Stimulated activated CD8-positive, alpha-beta memory T cell treated with anti-CD3 and anti-CD28 coated beads, Interleukin-12 subunit alpha, Interleukin-12 subunit beta, amount 100 ng/mL, for 24 hours (primary cell): Measurements from ENCODE around the gene LIMK2.
A peak's percentile ranks its signal among the peaks of the same experiment; 100 is the strongest.
"Not testable (repeated sequence)": the region's sequence is repeated elsewhere in the genome, so short reads cannot be mapped to it uniquely, and the experiment has no call there.

Experiments used
- DNase-seq: peaks from one replicate; pipeline ENCODE4 v3.0.0-alpha.2; 2020; ENCODE audit errors: extremely low read depth

The LIMK2 gene

DNA sequence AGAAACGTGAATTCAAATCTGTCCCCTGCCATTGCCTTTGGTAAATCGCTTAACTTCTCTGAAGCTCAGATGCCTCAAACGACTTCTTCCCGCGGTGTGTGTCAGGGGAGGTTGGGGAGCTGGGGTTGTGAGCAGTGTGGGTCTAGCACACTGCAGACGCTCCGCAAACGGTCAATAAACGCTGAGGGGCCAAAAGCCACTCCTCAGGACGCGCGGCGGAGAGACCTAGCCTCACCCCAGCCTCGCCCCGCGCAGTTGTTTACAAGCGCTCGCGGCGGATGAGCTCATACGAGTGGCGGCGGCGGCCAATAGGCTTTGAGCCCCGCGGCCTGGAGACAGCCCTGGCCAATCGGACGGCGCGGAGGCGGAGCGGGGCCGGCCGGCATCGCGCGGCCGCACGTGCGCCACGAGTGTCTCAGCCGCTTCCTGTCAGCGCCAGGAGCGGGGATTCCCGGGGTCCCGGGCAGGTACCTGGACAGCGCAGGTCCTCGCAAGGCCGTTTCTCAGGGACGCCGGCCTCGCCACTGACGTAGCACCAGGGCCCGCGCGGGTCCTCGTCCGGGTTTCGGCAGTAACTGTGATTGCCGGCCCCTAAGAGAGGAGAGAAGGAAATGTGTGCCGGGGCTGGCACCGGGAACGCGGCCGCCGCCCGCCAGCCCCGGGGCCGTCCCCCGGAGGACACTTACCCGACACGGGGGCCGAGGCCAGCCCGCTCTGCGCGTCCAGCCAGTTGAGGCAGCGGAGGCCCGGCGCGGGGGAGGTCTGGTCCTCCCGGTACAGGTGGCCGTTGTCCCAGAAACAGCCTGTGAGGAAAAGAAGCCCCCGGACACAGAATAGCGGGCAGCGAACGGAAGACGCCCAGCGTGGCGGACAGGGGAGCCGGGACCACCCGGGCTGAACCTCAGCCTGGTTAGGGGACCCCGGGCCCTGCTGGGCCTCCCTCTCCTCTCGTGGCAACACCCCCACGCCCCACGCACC lies 78.7 kb downstream of the LIMK2 start:
- DNase-seq = peak; percentile 83

DNA sequence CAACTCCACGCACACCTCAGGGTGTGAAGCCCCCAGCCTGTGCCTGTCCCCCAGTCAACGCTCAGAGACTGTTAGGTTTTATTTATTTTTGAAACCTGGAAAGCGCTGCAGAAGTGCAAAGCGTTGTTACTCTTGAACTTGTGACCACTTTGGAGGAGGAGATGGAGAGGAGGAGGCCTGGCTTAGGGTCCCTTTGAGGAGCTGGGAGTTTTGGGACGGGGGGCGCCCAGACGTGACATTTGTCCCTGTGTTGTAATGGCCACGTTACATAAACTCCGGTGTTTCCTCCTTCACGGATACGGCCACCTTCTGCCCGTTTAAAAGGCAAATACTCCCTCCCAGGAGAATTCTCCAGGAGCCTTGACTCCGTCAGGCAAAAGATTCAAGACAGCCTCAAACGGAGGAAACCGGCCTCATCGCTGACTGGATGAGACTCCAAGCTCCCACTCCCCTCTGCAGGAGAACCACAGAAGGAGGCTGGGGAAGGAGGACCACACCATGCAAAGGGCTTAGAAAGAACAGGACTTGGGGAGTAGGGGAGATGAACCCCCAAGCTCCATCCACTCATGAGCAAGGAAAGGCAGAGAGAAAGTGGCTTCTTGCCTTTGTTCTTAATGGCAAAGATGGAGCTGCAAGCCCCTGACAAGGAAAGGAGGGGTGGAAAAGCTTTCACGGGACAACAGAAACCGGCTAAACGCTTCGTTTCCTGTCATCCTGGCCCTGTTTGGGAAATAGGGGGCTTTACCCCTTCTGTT lies 79.6 kb downstream of the LIMK2 start:
- DNase-seq = no peak

DNA sequence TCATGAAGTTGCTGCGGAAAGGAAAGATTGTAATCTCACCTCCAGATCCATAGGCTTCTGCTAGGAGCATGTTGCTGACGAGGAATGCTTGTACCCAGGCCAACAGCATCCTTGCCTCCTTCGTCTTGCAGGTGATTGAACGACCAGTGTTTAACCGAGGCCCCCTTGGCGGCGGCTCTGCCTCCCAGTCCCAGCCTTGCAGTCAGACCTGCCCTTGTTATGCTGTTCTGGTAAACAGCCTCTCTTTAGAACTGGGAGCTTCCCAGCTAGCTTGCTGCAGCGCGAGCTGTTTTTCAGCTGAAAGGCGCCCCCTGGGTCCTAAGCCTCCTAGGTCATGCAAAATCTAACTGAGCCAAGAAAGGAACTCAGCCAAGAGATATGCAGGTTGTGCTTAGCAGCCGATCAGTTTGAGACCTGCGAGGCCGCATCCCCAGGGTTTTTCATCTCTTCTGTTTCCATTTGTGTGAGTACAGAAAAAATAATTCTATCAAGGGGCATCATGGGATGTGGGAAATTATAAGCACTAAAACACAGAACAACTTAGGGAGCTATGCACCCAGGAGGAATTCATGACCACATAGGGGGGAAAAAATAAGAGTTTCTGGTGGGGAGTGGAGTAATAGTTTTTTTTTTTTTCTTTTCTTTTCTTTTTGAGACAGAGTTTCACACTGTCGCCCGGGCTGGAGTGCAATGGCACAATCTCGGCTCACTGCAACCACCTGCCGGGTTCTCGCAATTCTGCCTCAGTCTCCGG lies 80.3 kb downstream of the LIMK2 start, which contains the start of gene PIK3IP1:
Gene PIK3IP1 (minus strand): TSS at position 253 of the 754 bp plus-strand sequence. CDS start 144 bp downstream, at position 109.
- DNase-seq = peak; percentile 49

DNA sequence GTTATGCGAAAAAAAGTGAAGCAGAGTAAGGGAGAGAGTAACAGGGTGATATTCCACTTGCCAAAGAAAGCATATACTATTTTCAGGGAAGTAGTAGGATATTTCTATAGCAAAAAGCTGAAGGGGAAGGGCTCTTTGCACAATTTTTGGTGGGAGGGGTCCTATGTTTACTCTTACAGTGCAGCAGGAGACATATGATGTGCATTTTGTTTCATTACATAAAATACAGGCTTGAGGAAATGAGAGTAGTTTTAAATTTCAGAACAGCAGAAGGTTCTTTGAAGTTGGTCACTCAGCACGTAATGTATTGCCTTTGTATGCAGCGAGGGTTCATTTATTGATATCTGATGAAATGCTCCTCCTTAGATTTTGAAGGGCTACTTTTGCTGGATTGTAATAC lies 83.3 kb downstream of the LIMK2 start:
- no peak for DNase-seq

DNA sequence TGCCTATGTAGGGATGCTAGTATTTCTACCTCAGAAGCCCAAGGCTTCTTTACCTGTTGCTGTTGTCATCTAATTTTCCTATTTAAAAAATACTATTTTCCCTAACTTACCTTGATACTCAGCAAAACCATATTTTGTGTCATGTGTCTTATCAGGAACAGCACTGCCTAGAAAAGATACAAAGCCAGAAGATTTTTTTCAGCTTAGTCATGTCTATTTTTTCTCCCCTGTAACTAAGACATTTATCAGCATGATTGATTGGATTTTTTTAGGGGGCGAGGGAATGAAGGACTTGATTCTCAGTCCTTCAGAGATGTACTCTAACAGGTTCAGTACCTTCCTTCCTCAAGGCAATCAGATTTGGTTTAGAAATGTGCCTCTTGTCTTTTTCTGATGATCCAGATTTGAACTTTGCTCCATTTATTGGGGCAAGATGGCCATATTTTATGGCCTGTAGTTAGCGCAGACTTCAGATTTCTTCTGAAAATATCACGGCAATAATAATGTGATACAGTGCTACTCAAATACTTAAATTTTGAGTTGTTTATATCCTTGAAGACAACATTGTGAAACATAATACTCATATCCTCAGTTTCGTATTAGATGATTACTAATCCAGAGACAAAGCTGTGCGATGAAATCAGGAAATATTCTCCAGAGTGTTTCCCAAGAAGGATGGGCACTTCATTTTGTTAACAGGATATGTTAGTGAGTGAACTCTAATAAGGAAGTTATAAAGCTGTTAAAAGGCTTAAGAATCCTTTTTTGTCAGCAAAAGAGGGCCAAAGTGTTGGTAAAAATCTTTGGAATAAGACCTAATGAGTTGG lies 83.9 kb downstream of the LIMK2 start:
- DNase-seq = no peak

DNA sequence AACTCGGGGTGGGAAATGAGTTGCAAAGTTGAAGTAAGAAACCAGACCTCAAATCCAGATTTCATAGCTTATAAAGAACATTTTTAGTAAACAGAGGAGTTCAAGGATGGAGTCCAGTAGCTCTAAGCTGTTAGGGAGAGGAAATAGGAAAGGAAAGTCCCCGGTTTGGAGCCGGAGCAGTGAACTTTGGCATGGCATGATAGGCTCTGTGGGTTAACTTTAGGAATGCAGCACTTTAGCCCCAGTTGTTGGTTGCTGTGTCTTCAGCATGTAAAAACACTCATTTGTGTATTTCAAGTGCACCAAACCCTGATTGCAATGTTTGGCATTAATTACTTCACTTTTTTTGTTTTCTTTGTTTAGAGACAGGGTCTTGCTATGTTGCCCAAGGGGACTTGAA lies 88.8 kb downstream of the LIMK2 start:
- DNase-seq = no peak

DNA sequence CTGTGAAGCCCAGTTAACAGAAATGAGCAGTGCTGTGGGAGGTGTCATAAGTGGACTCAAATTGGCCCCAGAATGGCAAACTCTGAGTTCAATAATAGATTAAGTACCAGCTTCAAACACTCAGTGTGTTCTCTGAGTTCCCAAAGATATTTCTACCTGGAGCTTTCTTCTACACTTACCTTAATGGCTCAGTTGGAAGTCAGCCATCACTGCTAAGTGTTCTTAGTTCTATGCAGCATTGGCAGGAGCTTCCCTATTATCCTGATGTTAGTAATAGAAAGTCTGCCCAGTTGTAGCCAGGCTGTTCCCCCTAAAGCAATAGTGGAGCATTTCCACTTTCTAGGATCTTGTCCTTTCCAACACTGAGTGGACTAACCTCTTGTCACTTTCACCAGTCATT lies 89.9 kb downstream of the LIMK2 start:
- no peak for DNase-seq

DNA sequence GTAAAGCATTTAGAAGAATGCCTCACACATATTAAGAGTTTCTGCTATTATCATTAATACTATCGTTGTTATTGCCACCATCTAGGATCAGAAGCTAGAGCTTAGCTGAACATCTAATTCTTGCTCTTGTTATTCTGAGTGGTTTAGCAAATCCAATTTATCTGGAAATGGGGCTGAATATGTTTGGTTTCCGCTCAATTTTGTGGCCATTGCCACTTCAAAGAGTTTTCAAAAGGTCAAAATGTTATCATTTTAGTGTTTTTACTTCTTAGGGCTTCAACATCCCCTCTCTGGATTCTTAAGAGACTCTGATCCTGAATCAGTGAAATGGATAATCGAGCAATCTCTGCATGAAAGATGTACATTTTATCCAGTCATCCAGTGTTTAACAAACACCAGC lies 90.4 kb downstream of the LIMK2 start:
- no peak for DNase-seq

DNA sequence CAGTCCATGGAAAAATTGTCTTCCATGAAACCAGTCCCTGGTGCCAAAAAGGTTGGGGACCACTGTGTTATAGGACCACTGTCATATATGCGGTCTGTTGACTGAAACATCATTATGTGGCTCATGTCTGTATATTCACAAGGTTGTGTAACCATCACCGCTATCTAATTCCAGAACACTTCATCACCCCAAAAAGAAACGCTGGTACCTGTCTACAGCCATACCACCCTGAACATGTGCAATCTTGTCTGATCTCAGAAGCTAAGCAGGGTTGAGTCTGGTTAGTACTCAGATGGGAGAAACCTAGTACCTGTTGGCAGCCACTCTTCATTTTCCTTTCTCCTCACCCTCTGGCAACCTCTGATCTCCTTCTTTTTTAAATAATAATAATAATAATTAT lies 93.1 kb downstream of the LIMK2 start:
- no peak for DNase-seq

DNA sequence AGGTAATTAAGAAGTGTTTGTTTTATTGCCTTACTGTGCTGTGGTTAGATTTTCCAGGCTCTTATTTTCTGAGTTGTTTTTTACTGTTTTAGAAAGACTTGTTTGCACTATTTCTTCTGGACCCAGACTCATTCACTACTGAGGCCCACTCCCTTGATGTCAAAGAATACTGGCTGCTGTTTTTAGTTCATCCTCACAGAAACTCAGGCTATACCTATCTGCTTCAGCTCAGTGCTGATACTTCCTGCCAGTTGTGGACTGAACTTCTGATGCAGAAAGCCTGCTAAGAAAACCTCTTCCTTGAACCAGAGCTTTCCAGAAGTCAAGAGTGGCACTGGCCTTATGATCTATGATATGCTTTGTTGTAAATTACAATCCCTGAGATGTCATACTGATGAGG lies 96.1 kb downstream of the LIMK2 start:
- no peak for DNase-seq

DNA sequence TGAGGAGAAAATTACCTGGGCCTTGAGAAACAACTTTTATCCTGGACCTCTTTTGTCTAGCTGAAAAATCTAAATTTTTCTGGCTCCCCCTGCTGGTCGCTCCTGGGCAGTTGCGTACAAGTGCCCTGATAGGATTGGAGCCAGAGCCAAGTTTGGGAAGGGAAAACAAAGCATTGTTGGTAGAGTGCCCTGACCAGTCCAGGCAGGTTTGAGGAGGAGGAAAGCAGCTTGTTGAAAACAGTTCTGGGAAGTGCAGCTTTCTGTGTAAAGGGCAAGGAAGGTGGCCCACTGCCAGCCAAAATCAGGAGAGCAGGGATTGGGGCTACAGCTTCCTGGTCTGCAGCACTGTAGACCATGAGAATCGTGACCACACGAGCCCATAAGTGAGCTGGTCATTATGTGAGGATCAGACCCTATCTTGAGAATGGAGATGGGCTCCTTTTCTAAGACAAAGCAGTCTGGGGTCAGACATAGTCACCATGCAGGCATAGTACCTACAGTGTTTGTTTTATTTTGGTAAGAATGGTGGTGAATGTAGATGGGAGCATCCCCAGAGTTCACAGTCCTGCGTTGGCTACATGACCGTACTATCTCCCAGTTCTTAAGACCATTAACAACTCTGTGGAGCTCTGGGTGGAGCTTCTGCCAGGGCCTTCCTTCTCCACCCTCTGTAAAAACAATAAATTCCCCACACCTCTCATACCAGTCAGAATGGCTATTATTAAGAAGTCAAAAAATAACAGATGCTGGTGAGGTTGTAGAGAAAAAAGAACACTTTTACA lies 101.5 kb downstream of the LIMK2 start:
- DNase-seq = no peak

DNA sequence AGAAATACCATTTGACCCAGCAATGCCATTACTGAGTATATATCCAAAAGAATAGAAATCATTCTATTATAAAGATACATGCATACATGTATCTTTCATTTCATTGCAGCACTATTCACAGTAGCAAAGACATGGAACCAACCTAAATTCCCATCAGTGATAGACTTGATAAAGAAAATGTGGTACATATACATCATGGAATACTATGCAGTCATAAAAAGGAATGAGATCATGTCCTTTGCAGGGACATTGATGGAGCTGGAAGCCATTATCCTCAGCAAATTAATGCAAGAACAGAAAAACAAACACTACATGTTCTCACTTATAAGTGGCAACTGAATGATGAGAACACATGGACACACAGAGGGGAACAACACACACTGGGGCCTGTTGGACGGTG lies 102.1 kb downstream of the LIMK2 start:
- DNase-seq = not testable (repeated sequence)

DNA sequence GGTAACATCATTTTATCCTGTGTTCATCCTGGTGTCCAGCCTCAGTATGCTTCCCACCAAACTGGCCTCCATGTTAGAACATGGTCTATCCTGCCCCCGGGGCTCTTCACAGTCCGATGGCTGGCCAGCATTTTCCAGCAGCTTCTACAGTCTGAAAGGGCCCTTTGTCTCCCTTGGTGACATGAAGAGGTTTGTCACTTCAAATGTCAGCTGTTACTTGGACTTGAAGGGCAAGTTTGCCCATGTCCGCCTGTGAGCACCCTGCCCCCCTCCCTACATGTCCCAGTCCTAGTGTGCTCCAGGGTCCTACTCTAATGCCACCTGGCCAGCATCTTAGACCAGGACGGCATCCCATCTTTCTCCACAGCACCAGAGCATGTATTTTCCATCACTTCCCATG lies 109.3 kb downstream of the LIMK2 start:
- DNase-seq = no peak

DNA sequence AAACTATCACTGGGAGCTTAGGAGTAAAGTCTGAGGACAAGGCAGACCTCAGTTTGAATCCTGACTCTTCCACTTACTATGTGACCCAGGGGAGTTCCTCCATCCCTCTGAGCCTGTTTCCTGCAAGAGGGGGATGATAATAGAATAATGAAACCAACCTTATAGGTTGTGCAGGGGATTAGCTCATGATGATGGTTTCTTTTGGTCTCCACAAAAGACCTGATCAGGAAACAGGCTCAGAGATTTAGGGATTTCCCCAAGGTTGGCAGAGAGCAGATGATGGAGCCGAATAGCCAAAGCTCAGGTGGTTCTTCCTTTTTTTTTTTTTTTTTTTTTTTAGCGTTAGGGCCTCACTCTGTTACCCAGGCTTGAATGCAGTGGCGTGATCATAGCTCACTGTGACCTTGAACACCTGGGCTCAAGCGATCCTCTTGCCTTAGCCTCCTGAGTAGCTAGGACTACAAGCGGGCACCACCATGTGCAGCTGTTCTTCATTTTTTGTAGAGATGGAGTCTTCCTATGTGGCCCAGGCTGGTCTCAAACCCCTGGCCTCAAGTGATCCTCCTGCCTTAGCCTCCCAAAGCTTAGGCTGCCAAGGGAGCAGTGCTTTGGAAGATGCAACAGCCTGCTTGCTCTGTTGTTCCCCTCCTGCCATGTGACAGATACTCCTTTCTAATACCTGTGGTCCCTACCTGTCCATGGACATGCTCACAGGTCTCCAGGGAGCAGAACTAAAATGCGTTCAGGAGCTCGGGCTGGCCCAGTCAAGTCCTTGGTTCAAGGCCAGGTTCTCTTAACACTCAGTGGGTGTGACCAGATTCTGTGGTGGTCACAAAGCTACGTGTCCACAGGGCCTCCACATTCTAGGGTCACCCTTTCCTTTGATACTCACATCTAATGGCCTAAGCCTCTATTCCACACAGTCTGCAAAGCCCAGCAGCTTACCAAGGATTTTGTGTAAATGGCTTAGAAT lies 111.8 kb downstream of the LIMK2 start:
- no peak for DNase-seq

DNA sequence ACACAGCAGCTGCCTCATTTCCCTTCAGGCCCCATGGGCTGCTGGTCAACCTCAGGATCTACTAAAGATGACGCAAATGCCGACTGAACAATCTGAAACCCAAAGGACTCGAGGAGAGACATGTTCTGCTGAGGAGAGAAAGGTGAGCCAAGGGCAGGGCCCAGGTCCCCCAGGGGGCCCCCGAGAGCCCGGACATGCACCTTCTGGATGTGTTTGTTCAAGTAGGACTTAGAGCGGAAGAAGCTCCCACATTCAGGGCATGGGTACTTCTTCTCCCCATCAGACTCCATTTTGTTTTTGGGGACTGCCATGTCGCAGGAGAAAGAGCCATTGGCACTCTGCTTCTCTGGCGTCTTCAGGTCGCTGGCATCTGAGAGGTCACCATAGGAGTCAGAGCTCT lies 114.8 kb downstream of the LIMK2 start:
- DNase-seq = no peak

DNA sequence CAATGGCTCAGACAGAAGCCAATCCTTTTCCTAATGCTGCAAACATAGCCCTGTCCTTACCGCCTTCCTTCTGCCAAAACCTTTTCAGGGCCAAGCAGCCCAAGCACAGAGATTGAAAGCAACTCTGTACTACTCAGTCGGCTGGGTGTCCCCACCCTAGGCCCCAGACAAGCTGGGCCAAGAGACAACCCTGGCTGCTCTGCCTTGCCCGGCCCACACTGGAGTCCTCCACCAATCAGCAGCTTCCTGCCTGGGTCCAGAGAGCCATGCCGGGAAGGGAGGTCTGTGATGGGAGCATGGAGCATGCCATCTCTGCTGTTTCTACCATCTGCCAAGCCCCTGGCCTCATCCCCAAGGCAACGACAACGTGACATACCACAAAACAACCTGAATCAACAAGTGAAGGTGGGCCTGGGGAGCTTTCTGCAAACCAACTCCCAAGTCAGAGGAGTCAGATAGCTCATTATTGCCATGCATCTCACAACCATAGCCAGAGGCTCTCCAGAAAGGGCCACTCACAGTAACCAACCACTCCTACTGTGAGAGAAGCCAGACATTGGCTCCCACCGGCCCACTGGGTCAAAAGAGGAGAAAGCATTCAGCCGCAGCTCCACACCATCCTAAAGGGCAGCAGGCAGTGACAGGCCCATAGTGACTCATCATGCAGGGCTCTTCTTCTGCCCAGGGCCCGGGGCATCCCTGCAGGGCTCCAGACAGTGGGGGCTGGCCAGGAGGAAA lies 115.9 kb downstream of the LIMK2 start:
- DNase-seq = no peak

DNA sequence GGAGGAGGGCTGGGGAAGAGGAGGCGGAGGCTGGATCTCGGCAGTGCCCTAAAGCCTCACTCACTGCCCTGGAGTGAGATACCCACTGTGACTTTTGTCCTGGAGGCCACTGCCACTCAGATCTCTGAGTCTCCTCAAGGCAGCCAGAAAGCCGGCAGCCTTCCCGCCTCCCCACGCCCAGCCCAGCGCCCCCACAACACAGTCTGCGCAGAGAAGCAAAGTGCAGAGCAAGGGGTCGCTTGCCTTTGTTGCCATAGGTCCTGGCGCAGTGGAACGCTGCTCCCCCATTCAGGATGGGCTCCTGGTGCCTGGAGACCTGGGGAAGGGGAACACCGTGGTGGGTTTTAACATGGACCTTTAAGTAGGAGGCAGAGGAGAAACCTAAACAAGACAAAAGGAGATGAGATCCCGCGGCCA lies 116.5 kb downstream of the LIMK2 start:
- DNase-seq = no peak

DNA sequence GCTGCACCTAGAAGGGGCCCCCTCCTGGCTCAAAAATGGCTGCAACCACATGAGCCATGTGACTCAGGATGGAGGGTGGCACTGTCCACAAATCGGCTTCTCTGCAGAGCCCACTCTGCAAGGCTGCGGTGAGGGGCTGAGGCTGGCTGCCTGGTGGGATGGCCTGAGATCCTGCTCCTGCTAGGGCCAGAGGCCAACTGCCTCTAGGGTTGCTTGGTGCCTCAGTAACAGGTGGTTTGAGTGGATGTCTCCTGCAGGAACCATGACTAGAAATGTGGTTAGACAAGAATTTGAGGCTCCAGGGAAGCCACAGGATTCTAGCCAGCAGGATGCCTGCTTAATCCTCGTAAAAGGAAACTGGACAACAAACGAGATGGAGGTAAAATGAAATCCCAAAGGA lies 116.9 kb downstream of the LIMK2 start:
- DNase-seq = no peak
